ENCODE results near the gene SELENBP1. TPM values are rescaled to one million over a fixed set of nuclear protein-coding genes. Genes with fewer than 3 reads are reported as not detected.

SELENBP1 gene
- total and polyA plus RNA-seq, 11 donors: 14.3 to 97.8 (median 37.9) TPM

GRCh38 chr1:151370211-151370911 lies 2.1 kb downstream of the SELENBP1 start:
- Histone ChIP-seq H3K4me3 (peak overlapping the region in 4 of 12 donors; percentile 1 to 50 (median 21)), H3K9me3 (no peaks in the 10 kb centered on the region), H3K36me3 (peaks cover 0 to 26% (median 12%) of the 10 kb centered on the region in 9 donors), H3K27ac (peak overlapping the region; percentile 6 to 89 (median 71)), H3K27me3 (no peaks in the 10 kb centered on the region), H3K4me1 (peaks cover 4 to 58% (median 48%) of the 10 kb centered on the region in 12 donors)
- 38 to 71% (median 50%) methylated on average over 3 to 6 of the region's 6 CpGs for WGBS, 4 donors
- TF ChIP-seq POLR2A (IDR thresholded peaks at IDR 0.05) (no peak), CTCF (IDR thresholded peaks at IDR 0.05) (no peak)
- DNase-seq: peak; percentile 56 to 79 (median 63)
- intact Hi-C loops (cut with DNase I): no loop called here
- ATAC-seq: peak in 2 of 4 donors; percentile 11 to 38

DNA sequence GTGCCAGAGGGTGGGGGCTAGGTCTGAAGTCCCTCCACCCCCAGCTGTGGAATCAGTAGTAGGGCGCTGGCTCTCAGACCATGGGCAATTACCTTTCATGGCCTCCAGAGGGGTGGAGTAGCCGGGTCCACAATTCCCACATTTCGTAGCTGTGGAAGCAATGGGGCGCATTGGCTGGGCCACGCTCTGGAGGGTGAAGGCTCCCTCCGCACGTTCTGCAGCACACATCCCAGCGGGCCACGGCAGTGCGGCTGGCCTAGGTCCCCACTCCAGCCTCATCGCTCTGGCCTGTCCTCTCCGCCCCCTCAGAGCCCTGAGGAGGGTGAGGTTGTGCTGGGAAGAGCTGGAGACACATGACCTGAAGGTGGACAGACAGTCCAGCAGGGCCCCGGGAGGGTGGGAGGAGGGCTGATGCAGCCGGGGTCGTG lies 2.9 kb downstream of the SELENBP1 start:
- Histone ChIP-seq H3K4me1 (peaks cover 4 to 58% (median 48%) of the 10 kb centered on the region in 12 donors), H3K36me3 (peaks cover 0 to 33% (median 19%) of the 10 kb centered on the region in 9 donors), H3K9me3 (no peaks in the 10 kb centered on the region), H3K4me3 (peak overlapping the region in 4 of 12 donors; percentile 1 to 37 (median 8)), H3K27ac (peak overlapping the region in 9 of 12 donors; percentile 17 to 89 (median 80)), H3K27me3 (no peaks in the 10 kb centered on the region)
- TF ChIP-seq POLR2A (IDR thresholded peaks at IDR 0.05) (no peak), CTCF (IDR thresholded peaks at IDR 0.05) (no peak)
- intact Hi-C loops (cut with DNase I): no loop called here
- ATAC-seq (no peak), DNase-seq (peak in 1 of 5 donors; percentile 28)
- whole genome bisulfite sequencing, 4 donors: 67 to 87% (median 80%) methylated on average over 15 of the region's 15 CpGs

GRCh38 chr1:151369302-151369610 lies 3.2 kb downstream of the SELENBP1 start:
- H3K4me3 ChIP-seq: no peak overlapping the region
- WGBS, 4 donors: 89 to 94% (median 93%) methylated on average over 7 of the region's 7 CpGs
- peak overlapping the region in 4 of 12 donors; percentile 23 to 89 (median 82) for H3K27ac ChIP-seq
- peaks cover 0 to 37% (median 23%) of the 10 kb centered on the region in 9 donors for H3K36me3 ChIP-seq
- ATAC-seq (no peak), DNase-seq (no peak)
- no peaks in the 10 kb centered on the region for H3K9me3 ChIP-seq
- no peaks in the 10 kb centered on the region for H3K27me3 ChIP-seq
- H3K4me1 ChIP-seq: peaks cover 4 to 58% (median 48%) of the 10 kb centered on the region in 12 donors
- TF ChIP-seq CTCF (IDR thresholded peaks at IDR 0.05) (no peak), POLR2A (IDR thresholded peaks at IDR 0.05) (no peak)
- intact Hi-C loops (cut with DNase I): no loop called here

- peaks cover 0 to 42% (median 29%) of the 10 kb centered on the region in 9 donors for H3K36me3 ChIP-seq
- intact Hi-C loops (cut with DNase I): loop anchor here in 1 of 10 donors (1.0 kb wide), 1 partner anchor 38 kb away; no protein-coding TSS in a partner anchor
- DNase-seq (peak in 2 of 5 donors; percentile 40 to 41), ATAC-seq (peak in 1 of 4 donors; percentile 5)
- H3K27ac ChIP-seq: peak overlapping the region in 8 of 12 donors; percentile 12 to 89 (median 52)
- H3K4me3 ChIP-seq: no peak overlapping the region
- WGBS, 4 donors: 87 to 93% (median 91%) methylated on average over 16 to 20 of the region's 20 CpGs
- H3K4me1 ChIP-seq: peaks cover 4 to 58% (median 48%) of the 10 kb centered on the region in 12 donors
- H3K27me3 ChIP-seq: no peaks in the 10 kb centered on the region
- H3K9me3 ChIP-seq: no peaks in the 10 kb centered on the region
- no peak for TF ChIP-seq CTCF (IDR thresholded peaks at IDR 0.05)
These were observed 3.9 kb downstream of the SELENBP1 start for GRCh38 chr1:151368393-151369301.
